SK-N-SH (cell line): ENCODE results near the gene TCAF1. TPM values are rescaled to one million over a fixed set of nuclear protein-coding genes. Genes with fewer than 3 reads are reported as not detected.

Source experiments
- CTCF ChIA-PET: fragments of 300-600, 350-600 bp; formaldehyde crosslinking; extraction: SDS; loops from one replicate; lab custom pipeline; 2021; lab: Yijun Ruan, JAX
- POLR2A ChIA-PET: fragments of 350-600 bp; sonication (Branson Sonifier 250); formaldehyde crosslinking; extraction: SDS; loops from one replicate; lab custom pipeline; 2020; ENCODE audit warnings: antibody characterized with exemption, inconsistent platforms; lab: Yijun Ruan, JAX
- DNase-seq: peaks from one replicate; pipeline ENCODE4 v3.0.0; 2012
- H2AFZ ChIP-seq: fragments of 200-600 bp; sonication (generic); 2 replicates; pipeline ENCODE4 v1.8.1; 2016; ENCODE audit warnings: antibody characterized with exemption, mild to moderate bottlenecking, low read depth
- H3F3A ChIP-seq: fragments of 200-600 bp; sonication (generic); replicated peaks from 2 replicates; pipeline ENCODE3; 2016; ENCODE audit warnings: antibody characterized with exemption, mild to moderate bottlenecking; ENCODE audit not compliant: insufficient read depth
- H3K27ac ChIP-seq, 2 experiments: fragments of 200-500 bp in 1 of 2; fragments of 200-600 bp in 1 of 2; sonication (Bioruptor generic) in 1 of 2; sonication (generic), shearing (Covaris generic) in 1 of 2; 2 replicates each; pipeline versions ENCODE4 v1.5.1 to v1.6.1; 2014 to 2016; ENCODE audit warnings: low read depth in 2 of 2, inconsistent platforms in 1 of 2, low read length in 1 of 2, mild to moderate bottlenecking in 1 of 2, mixed read lengths in 1 of 2
- H3K27me3 ChIP-seq: fragments of 200-600 bp; sonication (generic), shearing (Covaris generic); 2 replicates; pipeline ENCODE4 v1.6.1; 2016; ENCODE audit warnings: mixed run types; ENCODE audit not compliant: insufficient read depth
- H3K36me3 ChIP-seq, 2 experiments: fragments of 200-500 bp in 1 of 2; fragments of 200-600 bp in 1 of 2; sonication (Bioruptor generic) in 1 of 2; sonication (generic) in 1 of 2; replicated peaks in 1 of 2; 2 replicates each; pipeline versions ENCODE3 to v1.5.1; 2014 to 2016; ENCODE audit warnings: low read length in 1 of 2, mild to moderate bottlenecking in 1 of 2; ENCODE audit not compliant: insufficient read depth in 2 of 2, control insufficient read depth in 1 of 2
- H3K4me1 ChIP-seq, 2 experiments: fragments of 200-500 bp in 1 of 2; fragments of 200-600 bp in 1 of 2; sonication (Bioruptor generic) in 1 of 2; sonication (generic), shearing (Covaris generic) in 1 of 2; 2 replicates each; pipeline versions ENCODE4 v1.5.1 to v1.6.1; 2014 to 2016; ENCODE audit warnings: low read depth in 1 of 2, low read length in 1 of 2, mixed run types in 1 of 2; ENCODE audit not compliant: insufficient read depth in 2 of 2, control insufficient read depth in 1 of 2
- H3K4me2 ChIP-seq: fragments of 200-600 bp; sonication (generic), shearing (Covaris generic); 2 replicates; pipeline ENCODE4 v1.6.1; 2017; ENCODE audit warnings: mixed run types
- H3K4me3 ChIP-seq, 2 experiments: fragments of 200-500 bp in 1 of 2; fragments of 200-600 bp in 1 of 2; sonication (Bioruptor generic) in 1 of 2; sonication (generic), shearing (Covaris generic) in 1 of 2; 2 replicates each; pipeline versions ENCODE4 v1.5.1 to v1.8.1; 2014 to 2016; ENCODE audit warnings: low read depth in 2 of 2, inconsistent platforms in 1 of 2, low read length in 1 of 2, mild to moderate bottlenecking in 1 of 2, mixed read lengths in 1 of 2, moderate library complexity in 1 of 2
- H3K79me2 ChIP-seq: fragments of 200-600 bp; sonication (generic); 2 replicates; pipeline ENCODE4 v1.8.1; 2017; ENCODE audit warnings: mild to moderate bottlenecking; ENCODE audit not compliant: insufficient read depth
- H3K9ac ChIP-seq: fragments of 200-600 bp; sonication (generic); 2 replicates; pipeline ENCODE4 v1.6.1; 2017; ENCODE audit warnings: mixed run types
- H3K9me2 ChIP-seq: fragments of 200-600 bp; sonication (generic); 2 replicates; pipeline ENCODE4 v1.6.1; 2017; ENCODE audit warnings: mixed run types
- H3K9me3 ChIP-seq: fragments of 200-600 bp; sonication (generic); 2 replicates; pipeline ENCODE4 v1.6.1; 2017; ENCODE audit warnings: mixed run types, mild to moderate bottlenecking, moderate library complexity
- H4K20me1 ChIP-seq: fragments of 200-600 bp; sonication (generic); 2 replicates; pipeline ENCODE4 v1.6.1; 2017; ENCODE audit warnings: mild to moderate bottlenecking, mixed run types; ENCODE audit not compliant: insufficient read depth
- CHD2 ChIP-seq: fragments of 150-350 bp; IDR thresholded peaks from 2 replicates; pipeline ENCODE4 v1.6.1; 2018; ENCODE audit warnings: low read length; ENCODE audit not compliant: partially characterized antibody
- ELF1 ChIP-seq: IDR thresholded peaks from 2 replicates; pipeline ENCODE4 v1.4.0; 2012
- EZH2phosphoT487 ChIP-seq: fragments of 200-600 bp; sonication (generic); IDR thresholded peaks from 2 replicates; pipeline ENCODE4 v1.6.1; 2017; ENCODE audit warnings: low read depth, mixed run types, mild to moderate bottlenecking, antibody characterized with exemption, moderate library complexity, borderline replicate concordance
- FOSL2 ChIP-seq: IDR thresholded peaks from 2 replicates; pipeline ENCODE4 v1.4.0; 2012; ENCODE audit warnings: low read depth, mild to moderate bottlenecking, moderate library complexity, borderline replicate concordance
- FOXM1 ChIP-seq: IDR thresholded peaks from 2 replicates; pipeline ENCODE4 v1.4.0; 2012; ENCODE audit warnings: low read depth, mild to moderate bottlenecking
- GABPA ChIP-seq: IDR thresholded peaks from 2 replicates; pipeline ENCODE4 v1.4.0; 2012; ENCODE audit warnings: low read depth, mild to moderate bottlenecking
- JUND ChIP-seq: IDR thresholded peaks from 2 replicates; pipeline ENCODE4 v1.4.0; 2012
- MEF2A ChIP-seq: IDR thresholded peaks from 2 replicates; pipeline ENCODE4 v1.4.0; 2012; ENCODE audit warnings: low read depth, borderline replicate concordance
- MXI1 ChIP-seq: IDR thresholded peaks from 2 replicates; pipeline ENCODE4 v1.6.1; 2012; ENCODE audit warnings: mild to moderate bottlenecking, low read depth, low read length, improper control_type of control experiment
- NRF1 ChIP-seq: IDR thresholded peaks from 2 replicates; pipeline ENCODE4 v1.6.1; 2012; ENCODE audit warnings: low read depth, mild to moderate bottlenecking, low read length
- PBX3 ChIP-seq: IDR thresholded peaks from 2 replicates; pipeline ENCODE4; 2012
- RCOR1 ChIP-seq: fragments of 150-350 bp; IDR thresholded peaks from 2 replicates; pipeline ENCODE4 v1.6.1; 2017; ENCODE audit warnings: antibody characterized with exemption, low read length
- RFX5 ChIP-seq: IDR thresholded peaks from 2 replicates; pipeline ENCODE4 v1.6.1; 2012; ENCODE audit warnings: mild to moderate bottlenecking, improper control_type of control experiment, low read length
- SMC3 ChIP-seq: IDR thresholded peaks from 2 replicates; pipeline ENCODE4 v1.6.1; 2012; ENCODE audit warnings: low read depth, low read length, improper control_type of control experiment
- TAF1 ChIP-seq: IDR thresholded peaks from 2 replicates; pipeline ENCODE4 v1.6.1; 2012; ENCODE audit warnings: low read depth, mild to moderate bottlenecking, low read length, moderate library complexity, borderline replicate concordance
- TEAD4 ChIP-seq: IDR thresholded peaks from 2 replicates; pipeline ENCODE4 v1.4.0; 2012; ENCODE audit warnings: mild to moderate bottlenecking, borderline replicate concordance; ENCODE audit not compliant: insufficient read depth
- USF2 ChIP-seq: fragments of 150-350 bp; IDR thresholded peaks from 2 replicates; pipeline ENCODE4 v1.6.1; 2017; ENCODE audit warnings: antibody characterized with exemption, low read length, low read depth, borderline replicate concordance
- YY1 ChIP-seq: IDR thresholded peaks from 2 replicates; pipeline ENCODE4 v1.4.0; 2012; ENCODE audit warnings: low read depth, mild to moderate bottlenecking
- ZBTB33 ChIP-seq: IDR thresholded peaks from 2 replicates; pipeline ENCODE4 v1.4.0; 2012; ENCODE audit warnings: low read depth, borderline replicate concordance
- WGBS: methylation state at CpG from one replicate; pipeline ENCODE4 v1.1.6; 2017; ENCODE audit warnings: low lambda C conversion rate; 5-methylcytosine and 5-hydroxymethylcytosine counted together
- polyA plus RNA-seq, 3 experiments: library from polyadenylated mRNA; depleted of rRNA; stranded (reverse); fragments of >200 nt; gene quantifications; 2 replicates each; pipeline ENCODE4 v1.2.3, GENCODE V29; 2012

The TCAF1 gene
- polyA plus RNA-seq, 1 of the 3 experiments (the other 2 are of a cell fraction): 59.0 TPM

GRCh38 chr7:143947111-143947510 lies 45.1 kb upstream of the TCAF1 start:
- Histone ChIP-seq H3K4me2 (no peak overlapping the region), H3K4me1 (no peaks in the 10 kb centered on the region), H3K9me2 (no peaks in the 10 kb centered on the region), H3K9me3 (0 out of 2 replicates have a peak, but pooled peaks cover 6% of the 10 kb centered on the region), H3F3A (no peaks in the 10 kb centered on the region), H3K27me3 (no peaks in the 10 kb centered on the region; the same call in 1 of the 2 replicates), H3K36me3 (no peaks in the 10 kb centered on the region), H3K9ac (no peak overlapping the region), H4K20me1 (no peaks in the 10 kb centered on the region), H2AFZ (no peak overlapping the region), H3K79me2 (no peaks in the 10 kb centered on the region), H3K4me3 (no peak overlapping the region), H3K27ac (no peak overlapping the region)
- no peak for TF ChIP-seq FOSL2
- no peak for TF ChIP-seq PBX3
- no peak for TF ChIP-seq RCOR1
- TF ChIP-seq YY1: no peak
- no peak for TF ChIP-seq EZH2phosphoT487
- TF ChIP-seq TAF1: no peak
- no peak for TF ChIP-seq CHD2
- no peak for TF ChIP-seq GABPA
- TF ChIP-seq ELF1: no peak
- no peak for TF ChIP-seq SMC3
- TF ChIP-seq JUND: no peak
- no peak for TF ChIP-seq MXI1
- POLR2A ChIA-PET: no interaction called here
- CTCF ChIA-PET: interaction anchor here (0.7 kb wide), 1 partner anchor 762 kb away, joined by 3 read pairs; no protein-coding TSS in a partner anchor
- 32% methylated on average over 2 of the region's 2 CpGs for WGBS
- no peak for DNase-seq

GRCh38 chr7:143945423-143945822 lies 43.4 kb upstream of the TCAF1 start:
- no peaks in the 10 kb centered on the region for H3K27me3 ChIP-seq
- H3K9ac ChIP-seq: no peak overlapping the region
- H3K27ac ChIP-seq: no peak overlapping the region
- no peak overlapping the region for H3K4me2 ChIP-seq
- 71% methylated on average over 4 of the region's 4 CpGs for WGBS
- TF ChIP-seq JUND (no peak), MEF2A (no peak), FOXM1 (no peak), RFX5 (no peak), RCOR1 (no peak), TEAD4 (no peak), NRF1 (no peak), FOSL2 (no peak), ZBTB33 (no peak), CHD2 (no peak), TAF1 (no peak), USF2 (no peak)
- TF ChIP-seq, all 33 proteins: peak for 0
- Histone ChIP-seq H4K20me1 (no peaks in the 10 kb centered on the region), H3K4me3 (no peak overlapping the region), H3K79me2 (no peaks in the 10 kb centered on the region), H2AFZ (no peak overlapping the region), H3K9me3 (0 out of 2 replicates have a peak, but pooled peaks cover 6% of the 10 kb centered on the region), H3F3A (no peaks in the 10 kb centered on the region), H3K4me1 (no peaks in the 10 kb centered on the region), H3K36me3 (no peaks in the 10 kb centered on the region), H3K9me2 (no peaks in the 10 kb centered on the region)
- ChIA-PET POLR2A (no interaction called here), CTCF (no interaction called here)
- no peak for DNase-seq
